Lower lobe of right lung (tissue), 2 donors: Measurements from ENCODE around the gene SEPHS1. TPM values are rescaled to one million over a fixed set of nuclear protein-coding genes. Genes with fewer than 3 reads are reported as not detected.
"Not testable (repeated sequence)": the region's sequence is repeated elsewhere in the genome, so short reads cannot be mapped to it uniquely, and the experiment has no call there.

ENCODE experiments used
- ATAC-seq, 2 donors: fragments of 200-7000 bp; cut with Tn5 transposase; one replicate each; pipeline ENCODE4 v1.9.1; 2020 to 2022; ENCODE audit warnings: mild to moderate bottlenecking in 2 of 2, moderate library complexity in 2 of 2
- DNase-seq: peaks from one replicate; pipeline ENCODE4 v3.0.0-alpha.2; 2020
- H3K27ac ChIP-seq: fragments of 200-600 bp; one replicate; pipeline ENCODE4 v1.8.0; 2022
- H3K27me3 ChIP-seq: fragments of 200-600 bp; one replicate; pipeline ENCODE4 v1.8.0; 2022; ENCODE audit warnings: low read depth
- H3K36me3 ChIP-seq: fragments of 200-600 bp; one replicate; pipeline ENCODE4 v1.8.0; 2022; ENCODE audit warnings: mild to moderate bottlenecking
- H3K4me1 ChIP-seq: fragments of 200-600 bp; one replicate; pipeline ENCODE4 v1.8.0; 2022
- H3K4me3 ChIP-seq: fragments of 200-600 bp; one replicate; pipeline ENCODE4 v1.8.0; 2022; ENCODE audit warnings: mild to moderate bottlenecking
- H3K9me3 ChIP-seq: fragments of 200-600 bp; one replicate; pipeline ENCODE4 v1.8.0; 2022
- intact Hi-C: fragments of 100-400 bp; cut with DNase I; formaldehyde crosslinking; loops from one replicate; pipeline ENCODE4 v1.11.0; 2022
- total RNA-seq: library from RNA; stranded (reverse); fragmentation: NEBNext Ultra II Directional; extraction: Animal tissue kit (Norgen Biotek cat#: 25700); gene quantifications from one replicate; pipeline ENCODE4 v1.2.1, GENCODE V29; 2021
- TF ChIP-seq, protein P1 (sequence below): fragments of 200-600 bp; IDR thresholded peaks from one replicate; pipeline ENCODE4 v1.8.0; 2022; ENCODE audit warnings: antibody characterized with exemption, mild to moderate bottlenecking
- donor health status: DM: no; HTN: yes; CAD: no; lungs with severe emphysema.

SEPHS1 gene
- total RNA-seq, 1 donor from 2014 or later = 35.9 TPM

DNA sequence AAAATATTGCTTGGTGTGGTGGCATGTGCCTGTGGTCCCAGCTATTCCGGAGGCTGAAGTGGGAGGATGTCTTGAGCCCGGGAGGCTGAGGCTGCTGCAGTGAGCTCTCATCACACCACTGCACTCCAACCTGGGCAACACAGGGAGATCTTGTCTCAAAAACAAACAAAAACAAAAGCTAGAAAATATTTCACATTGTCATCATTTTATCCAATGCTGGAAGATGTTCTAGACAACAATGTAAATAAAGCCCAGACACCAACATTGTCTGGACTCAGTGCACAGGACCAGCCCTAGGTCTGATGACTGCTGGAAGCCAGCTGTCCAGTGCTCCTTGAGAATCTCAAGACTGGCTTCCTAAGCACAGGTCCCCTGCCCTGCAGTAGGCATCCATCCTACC, 13.5 kb downstream of the SEPHS1 start:
- DNase-seq (no peak), ATAC-seq (no peak)
- TF ChIP-seq, protein P1, sequence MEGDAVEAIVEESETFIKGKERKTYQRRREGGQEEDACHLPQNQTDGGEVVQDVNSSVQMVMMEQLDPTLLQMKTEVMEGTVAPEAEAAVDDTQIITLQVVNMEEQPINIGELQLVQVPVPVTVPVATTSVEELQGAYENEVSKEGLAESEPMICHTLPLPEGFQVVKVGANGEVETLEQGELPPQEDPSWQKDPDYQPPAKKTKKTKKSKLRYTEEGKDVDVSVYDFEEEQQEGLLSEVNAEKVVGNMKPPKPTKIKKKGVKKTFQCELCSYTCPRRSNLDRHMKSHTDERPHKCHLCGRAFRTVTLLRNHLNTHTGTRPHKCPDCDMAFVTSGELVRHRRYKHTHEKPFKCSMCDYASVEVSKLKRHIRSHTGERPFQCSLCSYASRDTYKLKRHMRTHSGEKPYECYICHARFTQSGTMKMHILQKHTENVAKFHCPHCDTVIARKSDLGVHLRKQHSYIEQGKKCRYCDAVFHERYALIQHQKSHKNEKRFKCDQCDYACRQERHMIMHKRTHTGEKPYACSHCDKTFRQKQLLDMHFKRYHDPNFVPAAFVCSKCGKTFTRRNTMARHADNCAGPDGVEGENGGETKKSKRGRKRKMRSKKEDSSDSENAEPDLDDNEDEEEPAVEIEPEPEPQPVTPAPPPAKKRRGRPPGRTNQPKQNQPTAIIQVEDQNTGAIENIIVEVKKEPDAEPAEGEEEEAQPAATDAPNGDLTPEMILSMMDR = no peak
- Histone ChIP-seq H3K27me3 (no peaks in the 10 kb centered on the region), H3K4me3 (no peak overlapping the region), H3K4me1 (peaks cover 5% of the 10 kb centered on the region), H3K9me3 (no peaks in the 10 kb centered on the region), H3K27ac (no peak overlapping the region), H3K36me3 (peaks cover 84% of the 10 kb centered on the region)
- intact Hi-C loops = no loop called here

DNA sequence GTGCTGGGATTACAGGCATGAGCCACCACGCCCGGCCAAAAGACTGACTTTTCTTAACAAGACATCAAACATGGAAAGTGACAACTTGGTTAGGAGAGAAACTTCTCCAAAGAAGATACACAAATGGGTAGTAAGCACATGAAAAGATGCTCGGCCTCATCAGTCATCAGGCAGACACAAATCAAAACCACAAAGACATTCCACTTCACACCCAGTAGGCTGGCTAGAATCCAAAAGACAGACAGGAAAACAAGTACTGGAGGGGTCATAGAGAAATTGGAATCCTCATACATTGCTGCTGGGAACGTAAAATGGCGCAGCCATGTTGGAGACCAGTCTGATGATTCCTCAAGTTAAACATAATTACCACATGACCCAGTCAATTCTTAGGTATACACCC, 16.4 kb downstream of the SEPHS1 start:
- Histone ChIP-seq H3K4me1 (no peaks in the 10 kb centered on the region), H3K27me3 (no peaks in the 10 kb centered on the region), H3K36me3 (peaks cover 98% of the 10 kb centered on the region), H3K27ac (no peak overlapping the region), H3K9me3 (no peaks in the 10 kb centered on the region), H3K4me3 (no peak overlapping the region)
- no peak for ATAC-seq
- intact Hi-C loops = no loop called here
- TF ChIP-seq, protein P1 = no peak
- no peak for DNase-seq

DNA sequence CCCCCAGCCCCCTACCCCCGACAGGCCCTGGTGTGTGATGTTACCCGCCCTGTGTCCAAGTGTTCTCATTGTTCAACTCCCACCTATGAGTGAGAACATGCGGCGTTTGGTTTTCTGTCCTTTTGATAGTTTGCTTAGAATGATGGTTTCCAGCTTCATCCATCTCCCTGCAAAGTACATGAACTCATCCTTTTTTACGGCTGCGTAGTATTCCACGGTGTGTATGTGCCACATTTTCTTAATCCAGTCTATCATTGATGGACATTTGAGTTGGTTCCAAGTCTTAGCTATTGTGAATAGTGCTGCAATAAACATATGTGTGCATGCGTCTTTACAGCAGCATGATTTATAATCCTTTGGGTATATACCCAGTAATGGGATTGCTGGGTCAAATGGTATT, 17.1 kb downstream of the SEPHS1 start:
- not testable (repeated sequence) for ATAC-seq

GRCh38 chr10:13329565-13329964, 18.5 kb downstream of the SEPHS1 start:
- Histone ChIP-seq H3K27ac (no peak overlapping the region), H3K36me3 (peaks cover 99% of the 10 kb centered on the region), H3K9me3 (no peaks in the 10 kb centered on the region), H3K4me3 (no peak overlapping the region), H3K27me3 (no peaks in the 10 kb centered on the region), H3K4me1 (no peaks in the 10 kb centered on the region)
- DNase-seq = no peak
- TF ChIP-seq, protein P1 = no peak
- intact Hi-C loops = no loop called here
- no peak for ATAC-seq

More for the DNA sequence above, 17.1 kb downstream of the SEPHS1 start:
- H3K4me3 ChIP-seq, DNase-seq, H3K4me1 ChIP-seq, H3K9me3 ChIP-seq, H3K27ac ChIP-seq, H3K27me3 ChIP-seq, intact Hi-C loops: not testable (repeated sequence)
- H3K36me3 ChIP-seq = peaks cover 99% of the 10 kb centered on the region

DNA sequence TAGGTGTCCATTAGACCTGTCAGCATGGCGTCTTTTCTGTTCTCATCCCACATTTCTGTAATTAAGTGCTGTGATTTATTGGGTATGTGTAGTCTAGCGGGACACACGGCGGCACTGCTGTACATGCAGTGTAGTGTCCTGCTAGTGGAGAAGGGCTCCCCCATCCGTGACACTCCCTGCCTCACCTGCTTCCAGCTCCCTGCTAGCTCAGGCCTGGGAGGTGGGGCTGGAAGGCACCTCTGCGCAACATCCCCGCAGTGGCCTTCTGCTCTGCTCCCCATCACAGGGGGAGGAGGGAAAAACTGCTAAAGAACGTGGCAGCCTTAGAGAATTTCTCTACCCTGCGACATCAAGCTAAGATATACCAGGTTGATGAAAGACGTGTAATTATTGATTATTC, 19.5 kb downstream of the SEPHS1 start:
- DNase-seq = no peak
- H3K27me3 ChIP-seq = no peaks in the 10 kb centered on the region
- intact Hi-C loops = no loop called here
- no peak for ATAC-seq
- H3K4me1 ChIP-seq = no peaks in the 10 kb centered on the region
- no peak overlapping the region for H3K4me3 ChIP-seq
- no peaks in the 10 kb centered on the region for H3K9me3 ChIP-seq
- H3K27ac ChIP-seq = no peak overlapping the region
- peaks cover 98% of the 10 kb centered on the region for H3K36me3 ChIP-seq
- TF ChIP-seq, protein P1 = no peak

- Histone ChIP-seq H3K27ac (no peak overlapping the region), H3K4me3 (no peak overlapping the region), H3K4me1 (no peaks in the 10 kb centered on the region), H3K9me3 (no peaks in the 10 kb centered on the region), H3K27me3 (no peaks in the 10 kb centered on the region), H3K36me3 (peaks cover 97% of the 10 kb centered on the region)
- TF ChIP-seq, protein P1 = no peak
- DNase-seq (no peak), ATAC-seq (no peak)
- intact Hi-C loops = no loop called here
Observed at GRCh38 chr10:13328126-13328525, 20.0 kb downstream of the SEPHS1 start.
